ENCODE measurements around the gene NUP98.

The NUP98 gene

GRCh38 chr11:3807909-3808860 is 10.8 kb upstream of the NUP98 start, which contains the start of gene PGAP2:
PGAP2 (plus strand) TSS chr11:3808560; CDS start chr11:3811260, 2,700 bp downstream.
- DNase-seq (ENCODE audit: extremely low read depth, low read depth), result no peak
- TF ChIP-seq CTCF (IDR thresholded peaks at IDR 0.05; ENCODE audit: low read depth, low read length), result peak; percentile 81

GRCh38 chr11:3803726-3804495 is 6.6 kb upstream of the NUP98 start:
- DNase-seq (ENCODE audit: extremely low read depth, low read depth), result no peak
- no peak for TF ChIP-seq CTCF (IDR thresholded peaks at IDR 0.05; ENCODE audit: low read depth, low read length)

- no peak for DNase-seq (ENCODE audit: extremely low read depth, low read depth)
- TF ChIP-seq CTCF (IDR thresholded peaks at IDR 0.05; ENCODE audit: low read depth, low read length), result no peak
Measured at GRCh38 chr11:3802011-3802790, 4.8 kb upstream of the NUP98 start.

- no peak for TF ChIP-seq CTCF (IDR thresholded peaks at IDR 0.05; ENCODE audit: low read depth, low read length)
- no peak for DNase-seq (ENCODE audit: extremely low read depth, low read depth)
Measured at GRCh38 chr11:3799873-3800272, 2.5 kb upstream of the NUP98 start.

- no peak for DNase-seq (ENCODE audit: extremely low read depth, low read depth)
- TF ChIP-seq CTCF (IDR thresholded peaks at IDR 0.05; ENCODE audit: low read depth, low read length), result no peak
Measured at GRCh38 chr11:3799143-3799542, 1.8 kb upstream of the NUP98 start.

GRCh38 chr11:3796801-3797328 is 489 bp downstream of the NUP98 start:
- DNase-seq (ENCODE audit: extremely low read depth, low read depth), result no peak
- no peak; the same call in 1 of the 2 replicates for TF ChIP-seq CTCF (IDR thresholded peaks at IDR 0.05; ENCODE audit: low read depth, low read length)
